Neuronal stem cell (in vitro differentiated cells): ENCODE results near the gene L1CAM.

Source experiments
- DNase-seq: peaks from one replicate; pipeline ENCODE4 v3.0.0-alpha.2; 2013; ENCODE audit warnings: low spot score
- H2AFZ ChIP-seq: one replicate; pipeline ENCODE4 v1.6.1; 2013; ENCODE audit warnings: mild to moderate bottlenecking, low read length, inconsistent platforms
- H2AK5ac ChIP-seq: 2 replicates; pipeline ENCODE4 v1.6.1; 2013; ENCODE audit warnings: low read depth, mild to moderate bottlenecking, inconsistent platforms, low read length, moderate library complexity, mixed read lengths
- H2BK120ac ChIP-seq: 2 replicates; pipeline ENCODE4 v1.6.1; 2013; ENCODE audit warnings: low read depth, mild to moderate bottlenecking, inconsistent platforms, low read length, moderate library complexity, mixed read lengths
- H2BK12ac ChIP-seq: one replicate; pipeline ENCODE4 v1.6.1; 2013; ENCODE audit warnings: low read length, inconsistent platforms
- H2BK15ac ChIP-seq: 2 replicates; pipeline ENCODE4 v1.6.1; 2013; ENCODE audit warnings: mild to moderate bottlenecking, low read length, inconsistent platforms, mixed read lengths
- H2BK5ac ChIP-seq: one replicate; pipeline ENCODE4 v1.6.1; 2013; ENCODE audit warnings: inconsistent platforms, mild to moderate bottlenecking, low read length, moderate library complexity
- H3K14ac ChIP-seq: one replicate; pipeline ENCODE4 v1.6.1; 2013; ENCODE audit warnings: low read length, inconsistent platforms
- H3K18ac ChIP-seq: 2 replicates; pipeline ENCODE4 v1.6.1; 2013; ENCODE audit warnings: low read length, inconsistent platforms
- H3K23ac ChIP-seq: 2 replicates; pipeline ENCODE4 v1.6.1; 2013; ENCODE audit warnings: low read depth, mild to moderate bottlenecking, mixed read lengths, low read length, inconsistent platforms; ENCODE audit not compliant: poor library complexity
- H3K27ac ChIP-seq: replicated peaks from 3 replicates; pipeline ENCODE4 v1.5.1; 2013; ENCODE audit warnings: low read length, inconsistent platforms
- H3K27me3 ChIP-seq, 3 experiments: 2 replicates each; pipeline ENCODE4 v1.6.1; 2013; ENCODE audit warnings: low read length in 3 of 3, mild to moderate bottlenecking in 2 of 3, inconsistent platforms in 1 of 3, low read depth in 1 of 3, mixed read lengths in 1 of 3, moderate library complexity in 1 of 3; ENCODE audit not compliant: control insufficient read depth in 3 of 3, insufficient read depth in 3 of 3
- H3K36me3 ChIP-seq, 2 donors: replicated peaks in 1 of 2; 2 replicates each; pipeline ENCODE4 v1.6.1; 2013; ENCODE audit warnings: low read length in 2 of 2; ENCODE audit not compliant: control insufficient read depth in 2 of 2, insufficient read depth in 2 of 2
- H3K4ac ChIP-seq: 2 replicates; pipeline ENCODE4 v1.6.1; 2013; ENCODE audit warnings: inconsistent platforms, mild to moderate bottlenecking, low read length, moderate library complexity
- H3K4me1 ChIP-seq, 2 donors: 1 replicate in 1 of 2; 2 replicates in 1 of 2; pipeline ENCODE4 v1.6.1; 2013; ENCODE audit warnings: low read length in 2 of 2, low read depth in 1 of 2; ENCODE audit not compliant: control insufficient read depth in 2 of 2, insufficient read depth in 1 of 2
- H3K4me2 ChIP-seq: one replicate; pipeline ENCODE4 v1.6.1; 2013; ENCODE audit warnings: mild to moderate bottlenecking, low read length, inconsistent platforms; ENCODE audit not compliant: insufficient read depth, poor library complexity, severe bottlenecking
- H3K4me3 ChIP-seq, 2 donors: 2 replicates each; pipeline ENCODE4 v1.5.1; 2013; ENCODE audit warnings: low read length in 2 of 2, mild to moderate bottlenecking in 2 of 2, inconsistent platforms in 1 of 2, moderate library complexity in 1 of 2
- H3K79me1 ChIP-seq: one replicate; pipeline ENCODE4 v1.6.1; 2013; ENCODE audit warnings: low read depth, mild to moderate bottlenecking, inconsistent platforms, low read length, moderate library complexity
- H3K9ac ChIP-seq: one replicate; pipeline ENCODE4 v1.6.1; 2013; ENCODE audit warnings: mild to moderate bottlenecking, low read depth, low read length, inconsistent platforms; ENCODE audit not compliant: poor library complexity
- H3K9me3 ChIP-seq, 2 donors: replicated peaks in 1 of 2; 2 replicates each; pipeline versions ENCODE3 to v1.6.1; 2013; ENCODE audit warnings: low read length in 2 of 2, mild to moderate bottlenecking in 2 of 2, inconsistent platforms in 1 of 2, low read depth in 1 of 2, mixed read lengths in 1 of 2, moderate library complexity in 1 of 2; ENCODE audit not compliant: control insufficient read depth in 2 of 2, insufficient read depth in 1 of 2
- H4K8ac ChIP-seq: one replicate; pipeline ENCODE4 v1.6.1; 2013; ENCODE audit warnings: low read depth, mild to moderate bottlenecking, inconsistent platforms, low read length, moderate library complexity
- H4K91ac ChIP-seq: one replicate; pipeline ENCODE4 v1.6.1; 2013; ENCODE audit warnings: low read length, low read depth, mild to moderate bottlenecking, inconsistent platforms; ENCODE audit not compliant: poor library complexity
- WGBS, 2 donors: extraction: QIAGEN DNeasy Blood & Tissue Kit; methylation state at CpG; one replicate each; pipeline ENCODE4 v1.1.7; 2013; ENCODE audit warnings: missing lambda C conversion rate in 2 of 2, mixed read lengths in 1 of 2; ENCODE audit not compliant: insufficient read length in 2 of 2, insufficient replicate concordance in 1 of 2; ENCODE audit errors: extremely low coverage in 2 of 2; 5-methylcytosine and 5-hydroxymethylcytosine counted together

The L1CAM gene

GRCh38 chrX:153925739-153926551 is 40.0 kb upstream of the L1CAM start, which contains the start of gene ARHGAP4:
Gene ARHGAP4, minus strand, starts transcription at chrX:153926264. Its CDS starts 62 bp downstream, at chrX:153926202.
- Histone ChIP-seq H3K9ac (peak within 1 kb of the TSS; percentile 60), H3K4me3 (peak within 1 kb of the TSS; percentile 64 to 67), H2BK5ac (no peak within 1 kb of the TSS), H3K23ac (peak within 1 kb of the TSS; percentile 89), H3K14ac (no peak within 1 kb of the TSS), H2BK12ac (peak within 1 kb of the TSS; percentile 58), H3K9me3 (no peaks in the 10 kb centered on the region), H2AK5ac (peak within 1 kb of the TSS; percentile 63), H3K4ac (no peak within 1 kb of the TSS), H2BK15ac (peak within 1 kb of the TSS; percentile 37), H3K27me3 (peaks cover 0 to 37% (median 5%) of the 10 kb centered on the region in 3 experiments), H3K27ac (no peak within 1 kb of the TSS), H3K18ac (peak within 1 kb of the TSS; percentile 76), H3K79me1 (no peaks in the 10 kb centered on the region), H4K8ac (no peak within 1 kb of the TSS), H2AFZ (peak within 1 kb of the TSS; percentile 38), H3K4me1 (peaks cover 11 to 28% of the 10 kb centered on the region in 2 donors), H4K91ac (no peak within 1 kb of the TSS), H3K4me2 (peak within 1 kb of the TSS; percentile 51), H3K36me3 (peaks cover 0 to 17% of the 10 kb centered on the region in 2 donors), H2BK120ac (no peak within 1 kb of the TSS)
- no CpG with 5 or more reads among the region's 59 CpGs for WGBS, 2 donors
- no peak for DNase-seq

- Histone ChIP-seq H4K8ac (no peak overlapping the region), H3K27me3 (peaks cover 0 to 38% (median 5%) of the 10 kb centered on the region in 3 experiments), H2BK120ac (no peak overlapping the region), H3K4me2 (no peak overlapping the region), H3K4me1 (peaks cover 11 to 28% of the 10 kb centered on the region in 2 donors), H3K9me3 (no peaks in the 10 kb centered on the region), H3K4me3 (no peak overlapping the region), H3K18ac (no peak overlapping the region), H2BK5ac (no peak overlapping the region), H3K23ac (peak overlapping the region; percentile 34), H3K14ac (no peak overlapping the region), H2AFZ (no peak overlapping the region), H3K79me1 (no peaks in the 10 kb centered on the region), H3K27ac (no peak overlapping the region), H2BK15ac (no peak overlapping the region), H2BK12ac (no peak overlapping the region), H3K9ac (no peak overlapping the region), H2AK5ac (no peak overlapping the region), H3K4ac (no peak overlapping the region), H4K91ac (no peak overlapping the region), H3K36me3 (peaks cover 0 to 11% of the 10 kb centered on the region in 2 donors)
- WGBS, 2 donors = no CpG with 5 or more reads among the region's 4 CpGs
- no peak for DNase-seq
Measured at GRCh38 chrX:153925387-153925738, 39.4 kb upstream of the L1CAM start.

GRCh38 chrX:153924149-153924861 is 38.3 kb upstream of the L1CAM start:
- Histone ChIP-seq H3K27ac (no peak overlapping the region), H3K4me1 (peaks cover 11 to 28% of the 10 kb centered on the region in 2 donors), H4K8ac (no peak overlapping the region), H2BK15ac (no peak overlapping the region), H3K4me3 (no peak overlapping the region), H3K23ac (no peak overlapping the region), H3K9me3 (no peaks in the 10 kb centered on the region), H3K27me3 (peaks cover 0 to 37% (median 5%) of the 10 kb centered on the region in 3 experiments), H3K36me3 (peaks cover 0 to 4% of the 10 kb centered on the region in 2 donors), H3K79me1 (no peaks in the 10 kb centered on the region), H3K14ac (no peak overlapping the region), H2AFZ (peak overlapping the region; percentile 58), H3K9ac (no peak overlapping the region), H4K91ac (no peak overlapping the region), H3K4ac (no peak overlapping the region), H2AK5ac (no peak overlapping the region), H3K4me2 (no peak overlapping the region), H3K18ac (no peak overlapping the region), H2BK5ac (no peak overlapping the region), H2BK12ac (no peak overlapping the region), H2BK120ac (no peak overlapping the region)
- no CpG with 5 or more reads among the region's 14 CpGs for WGBS, 2 donors
- no peak for DNase-seq
